T-helper 1 cell treated with Interleukin-12 subunit alpha and Interleukin-12 subunit beta and Interleukin-4 antibody, amounts not matched to agents 30 μg/mL and 1 μg/mL, for 36 hours (primary cell): ENCODE data around the gene SLC25A19.

Experiments used
- H3K27ac Mint-ChIP-seq: one replicate; pipeline ENCODE4 v1.8.0; 2021; ENCODE audit warnings: mild to moderate bottlenecking, mixed read lengths
- H3K27me3 Mint-ChIP-seq: one replicate; pipeline ENCODE4 v1.8.0; 2021; ENCODE audit warnings: low read depth, mixed read lengths
- H3K36me3 Mint-ChIP-seq: one replicate; pipeline ENCODE4 v1.8.0; 2021; ENCODE audit warnings: low read depth, mixed read lengths
- H3K4me1 Mint-ChIP-seq: one replicate; pipeline ENCODE4 v1.8.0; 2021; ENCODE audit warnings: low read depth, mixed read lengths
- H3K4me3 Mint-ChIP-seq: one replicate; pipeline ENCODE4 v1.8.0; 2021; ENCODE audit warnings: mild to moderate bottlenecking, moderate library complexity, mixed read lengths
- H3K9me3 Mint-ChIP-seq: one replicate; pipeline ENCODE4 v1.8.0; 2021; ENCODE audit warnings: mixed read lengths

Gene SLC25A19

DNA sequence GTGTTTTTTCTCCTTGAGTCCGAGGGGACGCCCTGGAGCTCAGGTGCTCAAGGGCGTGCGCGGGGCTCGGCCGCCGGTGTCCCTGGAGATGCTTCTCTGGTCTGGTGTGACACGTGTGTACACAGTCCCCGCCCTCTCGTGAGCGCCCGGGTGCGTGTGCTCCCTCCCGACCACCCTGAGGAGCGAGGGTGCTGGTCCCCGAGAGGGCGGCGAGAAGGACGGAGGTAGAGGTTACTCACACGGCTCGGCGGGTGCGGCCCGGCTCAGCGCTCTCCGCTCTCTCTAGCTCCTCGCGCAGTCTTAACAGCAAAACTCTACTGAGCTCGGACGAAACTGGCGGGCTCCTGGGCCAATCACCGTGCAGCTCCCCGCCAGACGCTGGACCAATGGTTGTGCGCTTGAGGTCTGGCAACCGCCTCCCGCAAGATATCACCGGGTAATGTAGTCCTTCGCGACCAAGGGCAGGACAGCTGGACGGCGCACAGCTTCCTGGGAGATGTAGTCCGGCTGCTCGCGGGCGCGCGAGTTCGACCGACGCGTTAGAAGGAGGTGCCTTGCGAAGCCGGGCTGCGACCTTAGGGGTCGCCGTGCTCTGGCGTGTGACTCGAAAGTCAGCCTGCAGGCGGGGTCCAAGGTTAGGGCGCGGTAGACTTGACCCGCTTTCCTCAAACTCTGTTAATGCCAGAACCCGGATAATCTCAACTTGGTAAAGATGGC is at the start of gene SLC25A19:
Gene SLC25A19, minus strand, starts transcription at position 319 of the 717 bp plus-strand sequence. CDS start 2,669 bp downstream, outside the sequence.
- Mint-ChIP-seq H3K27me3 (no peaks in the 10 kb centered on the region), H3K4me3 (peak within 1 kb of the TSS; percentile 97), H3K4me1 (peaks cover 21% of the 10 kb centered on the region), H3K36me3 (peaks cover 10% of the 10 kb centered on the region), H3K9me3 (no peaks in the 10 kb centered on the region), H3K27ac (peak within 1 kb of the TSS; percentile 100)

DNA sequence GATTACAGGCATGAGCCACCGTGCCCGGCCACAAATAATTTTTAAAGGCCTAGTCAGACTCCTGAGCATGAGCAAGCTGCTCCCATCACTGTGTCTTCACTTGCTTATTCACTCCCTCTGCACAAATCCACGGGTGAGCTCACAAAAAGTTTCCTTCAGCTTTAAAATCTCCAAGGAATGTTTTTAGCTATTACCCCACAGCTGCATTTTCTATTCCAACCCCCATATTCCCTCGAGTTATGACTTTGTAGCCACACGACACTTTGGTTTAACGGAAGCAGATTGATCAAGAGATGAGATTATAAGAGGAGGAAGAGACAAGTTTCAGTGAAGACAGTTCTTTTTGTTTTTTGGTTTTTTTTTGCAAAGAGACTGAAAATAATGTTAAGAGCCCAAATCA is 49.1 kb upstream of the SLC25A19 start:
- Mint-ChIP-seq H3K36me3 (peaks cover 6% of the 10 kb centered on the region), H3K4me3 (peak overlapping the region; percentile 65), H3K9me3 (peaks cover 3% of the 10 kb centered on the region), H3K27ac (peak overlapping the region; percentile 88), H3K27me3 (no peaks in the 10 kb centered on the region), H3K4me1 (peaks cover 53% of the 10 kb centered on the region)

DNA sequence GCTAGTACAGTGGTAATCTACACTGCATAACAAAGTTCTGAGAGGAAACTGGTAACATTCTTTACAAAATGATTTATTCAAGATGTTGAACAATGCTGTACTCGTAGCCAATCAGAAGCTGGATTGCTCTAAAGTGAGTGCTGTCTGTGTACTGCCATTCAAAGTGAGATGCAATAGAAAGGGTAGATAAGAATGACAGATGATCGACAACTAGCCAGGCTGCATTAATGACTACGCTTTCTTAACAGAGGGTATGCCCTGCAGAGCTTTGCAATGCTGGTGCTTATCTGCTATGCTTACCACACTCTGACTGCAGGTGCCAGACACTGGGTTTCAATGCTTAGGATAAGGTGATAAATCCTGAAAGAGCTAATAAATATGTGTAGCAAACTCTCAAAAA is 46.1 kb upstream of the SLC25A19 start:
- H3K27ac Mint-ChIP-seq, result no peak overlapping the region
- H3K4me1 Mint-ChIP-seq, result peaks cover 53% of the 10 kb centered on the region
- no peaks in the 10 kb centered on the region for H3K27me3 Mint-ChIP-seq
- peaks cover 3% of the 10 kb centered on the region for H3K9me3 Mint-ChIP-seq
- peaks cover 3% of the 10 kb centered on the region for H3K36me3 Mint-ChIP-seq
- no peak overlapping the region for H3K4me3 Mint-ChIP-seq

DNA sequence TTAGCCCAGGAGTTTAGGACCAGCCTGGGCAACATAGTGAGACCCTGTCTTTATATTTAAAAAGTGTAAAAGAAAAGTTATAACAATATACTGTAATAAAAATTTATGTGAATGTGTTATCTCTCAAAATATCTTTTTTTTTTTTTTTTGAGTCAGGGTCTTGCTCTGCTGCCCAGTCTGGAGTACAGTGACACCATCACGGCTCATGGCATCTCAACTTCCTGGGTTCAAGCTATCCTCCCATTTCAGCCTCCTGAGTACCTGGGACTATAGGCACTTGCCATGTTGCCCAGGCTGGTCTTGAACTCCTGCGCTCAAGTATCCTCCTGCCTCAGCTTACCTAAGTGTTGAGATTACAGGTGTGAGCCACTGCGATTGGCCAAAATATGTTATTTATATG is 45.5 kb upstream of the SLC25A19 start:
- Mint-ChIP-seq H3K36me3 (no peaks in the 10 kb centered on the region), H3K4me1 (peaks cover 50% of the 10 kb centered on the region), H3K27me3 (no peaks in the 10 kb centered on the region), H3K27ac (no peak overlapping the region), H3K9me3 (no peaks in the 10 kb centered on the region), H3K4me3 (no peak overlapping the region)

DNA sequence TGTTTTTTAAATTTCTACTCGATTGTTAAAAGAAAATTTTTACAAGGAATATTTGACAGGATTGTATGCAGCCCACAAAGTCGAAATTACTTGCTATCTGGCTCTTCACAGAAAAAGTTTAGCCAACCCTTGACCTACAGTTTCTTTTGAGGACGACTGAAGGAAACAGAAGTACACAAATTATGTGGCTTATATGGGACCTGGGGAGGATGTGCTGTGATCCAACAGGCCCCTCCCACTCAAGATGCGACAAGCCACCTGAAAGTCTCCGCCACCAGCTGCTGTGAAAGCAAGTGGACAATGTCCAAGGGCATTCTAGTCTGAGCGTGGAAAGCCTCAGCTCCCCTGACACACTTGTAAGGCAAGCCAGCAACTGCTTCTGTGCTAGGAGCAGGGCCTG is 42.4 kb upstream of the SLC25A19 start:
- Mint-ChIP-seq H3K4me3 (no peak overlapping the region), H3K9me3 (no peaks in the 10 kb centered on the region), H3K27ac (no peak overlapping the region), H3K4me1 (peaks cover 44% of the 10 kb centered on the region), H3K27me3 (no peaks in the 10 kb centered on the region), H3K36me3 (peaks cover 3% of the 10 kb centered on the region)

DNA sequence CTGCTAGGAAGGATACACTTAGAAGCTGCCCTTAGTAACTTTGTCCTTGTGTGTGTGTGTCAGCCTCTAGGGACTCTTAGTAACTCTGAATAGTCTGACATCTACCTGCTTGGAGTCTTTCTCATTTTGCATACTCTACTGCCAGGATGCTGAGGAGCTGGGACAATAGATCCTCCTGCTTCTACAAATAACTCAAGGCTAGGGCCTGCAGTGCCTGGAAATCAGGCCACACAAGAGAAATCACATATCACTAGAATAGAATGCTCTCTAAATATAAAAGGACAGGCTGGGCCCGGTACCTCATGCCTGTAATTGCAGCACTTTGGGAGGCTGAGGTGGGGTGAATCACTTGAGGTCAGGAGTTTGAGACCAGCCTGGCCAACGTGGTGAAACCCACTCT is 38.5 kb upstream of the SLC25A19 start:
- H3K9me3 Mint-ChIP-seq, result no peaks in the 10 kb centered on the region
- H3K36me3 Mint-ChIP-seq, result peaks cover 17% of the 10 kb centered on the region
- H3K4me3 Mint-ChIP-seq, result no peak overlapping the region
- peak overlapping the region; percentile 19 for H3K27ac Mint-ChIP-seq
- peaks cover 41% of the 10 kb centered on the region for H3K4me1 Mint-ChIP-seq
- no peaks in the 10 kb centered on the region for H3K27me3 Mint-ChIP-seq

DNA sequence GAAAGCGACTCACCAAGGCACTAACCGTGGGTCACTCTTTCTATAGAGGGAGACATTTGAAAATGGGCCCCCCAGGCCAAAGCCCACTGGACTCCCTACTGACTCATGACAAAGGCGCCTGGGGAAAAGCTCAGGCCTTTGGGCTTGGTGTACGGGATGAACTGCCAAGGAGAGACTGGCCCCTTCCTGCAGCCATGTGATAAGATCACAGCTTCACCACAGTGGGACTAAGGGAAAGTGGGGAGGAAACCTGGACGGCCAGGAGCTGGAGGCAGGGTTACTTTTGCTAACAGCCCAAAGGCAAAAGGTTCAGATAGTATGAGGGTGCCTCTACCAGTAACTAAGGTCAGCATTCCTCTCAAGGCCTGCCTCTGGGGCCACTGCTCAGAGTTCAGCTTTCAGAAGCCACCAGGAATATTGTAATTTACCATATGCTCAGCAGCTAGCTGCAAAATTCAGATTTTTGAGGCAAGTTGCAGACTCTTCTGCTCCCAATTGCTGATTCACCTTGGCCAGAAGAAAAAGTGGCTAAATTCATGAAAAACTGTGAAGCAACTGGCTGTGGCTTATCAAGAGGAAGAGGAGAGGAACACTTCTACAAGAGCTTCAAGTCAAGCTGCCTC is 37.1 kb upstream of the SLC25A19 start:
- H3K27me3 Mint-ChIP-seq, result no peaks in the 10 kb centered on the region
- no peaks in the 10 kb centered on the region for H3K9me3 Mint-ChIP-seq
- peaks cover 21% of the 10 kb centered on the region for H3K36me3 Mint-ChIP-seq
- no peak overlapping the region for H3K4me3 Mint-ChIP-seq
- peaks cover 31% of the 10 kb centered on the region for H3K4me1 Mint-ChIP-seq
- peak overlapping the region; percentile 59 for H3K27ac Mint-ChIP-seq

DNA sequence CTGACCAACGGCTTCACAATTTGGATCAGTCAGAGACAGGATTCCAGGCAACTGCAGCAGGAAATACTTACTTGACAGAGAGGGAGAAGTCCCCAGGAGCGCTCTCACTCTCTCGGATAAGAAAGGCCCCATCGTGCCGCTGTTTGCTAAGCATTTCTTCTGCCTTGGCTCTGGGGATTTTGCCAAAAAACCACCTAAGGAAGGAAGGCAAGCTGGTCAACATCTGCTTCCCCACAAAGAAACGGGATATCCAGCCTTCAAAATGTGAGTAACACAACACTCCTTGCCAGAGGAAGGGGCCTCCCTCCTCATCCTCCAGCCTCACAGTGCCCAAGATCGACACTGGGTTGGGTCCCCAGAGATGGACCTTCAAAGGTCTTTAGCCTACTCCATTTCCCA is 36.6 kb upstream of the SLC25A19 start:
- H3K36me3 Mint-ChIP-seq, result peaks cover 25% of the 10 kb centered on the region

DNA sequence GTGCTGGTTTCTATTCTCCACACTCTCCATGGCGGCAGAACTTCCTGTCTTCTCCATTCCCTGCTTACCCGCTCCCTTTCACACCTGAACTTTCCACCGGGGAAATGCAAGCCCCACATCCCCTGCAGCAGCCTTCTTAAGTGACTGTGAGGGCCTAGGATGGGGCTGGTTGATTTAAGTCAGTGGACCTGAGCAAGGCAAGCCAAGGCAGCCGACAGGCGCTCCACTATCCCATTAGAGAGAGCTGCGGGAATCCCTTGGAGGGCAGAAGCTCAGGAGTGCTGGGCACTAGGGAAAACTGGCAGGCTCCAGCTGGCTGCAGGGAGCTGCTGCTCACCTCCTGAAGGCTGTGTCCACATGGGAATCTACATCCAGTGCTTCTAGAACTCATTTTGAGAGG is 36.1 kb upstream of the SLC25A19 start:
- Mint-ChIP-seq H3K9me3 (no peaks in the 10 kb centered on the region), H3K4me1 (peaks cover 27% of the 10 kb centered on the region), H3K27me3 (no peaks in the 10 kb centered on the region), H3K27ac (peak overlapping the region; percentile 64), H3K4me3 (no peak overlapping the region), H3K36me3 (peaks cover 30% of the 10 kb centered on the region)

More for the DNA sequence above, 36.6 kb upstream of the SLC25A19 start:
- H3K9me3 Mint-ChIP-seq, result no peaks in the 10 kb centered on the region
- H3K4me1 Mint-ChIP-seq, result peaks cover 27% of the 10 kb centered on the region
- H3K4me3 Mint-ChIP-seq, result no peak overlapping the region
- peak overlapping the region; percentile 59 for H3K27ac Mint-ChIP-seq
- no peaks in the 10 kb centered on the region for H3K27me3 Mint-ChIP-seq

DNA sequence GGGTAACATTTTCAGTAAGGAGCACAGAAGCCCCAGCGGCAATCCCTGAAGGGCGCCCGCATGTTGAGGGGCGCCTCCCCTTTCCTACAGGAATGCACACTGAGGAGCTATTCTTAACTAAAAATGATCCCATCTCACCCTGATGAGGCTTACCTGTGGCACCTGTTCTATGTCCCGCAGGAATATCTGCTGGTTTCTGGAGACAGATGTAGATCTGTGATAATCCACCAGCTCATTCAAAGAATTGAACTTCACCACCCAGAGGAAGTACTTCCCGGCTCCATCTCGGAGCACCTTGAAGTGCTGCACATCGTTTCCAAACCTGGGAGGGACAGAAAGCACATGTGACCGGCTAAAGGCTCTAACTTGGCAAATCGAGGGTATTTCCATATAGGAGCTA is 32.3 kb upstream of the SLC25A19 start:
- no peak overlapping the region for H3K4me3 Mint-ChIP-seq

DNA sequence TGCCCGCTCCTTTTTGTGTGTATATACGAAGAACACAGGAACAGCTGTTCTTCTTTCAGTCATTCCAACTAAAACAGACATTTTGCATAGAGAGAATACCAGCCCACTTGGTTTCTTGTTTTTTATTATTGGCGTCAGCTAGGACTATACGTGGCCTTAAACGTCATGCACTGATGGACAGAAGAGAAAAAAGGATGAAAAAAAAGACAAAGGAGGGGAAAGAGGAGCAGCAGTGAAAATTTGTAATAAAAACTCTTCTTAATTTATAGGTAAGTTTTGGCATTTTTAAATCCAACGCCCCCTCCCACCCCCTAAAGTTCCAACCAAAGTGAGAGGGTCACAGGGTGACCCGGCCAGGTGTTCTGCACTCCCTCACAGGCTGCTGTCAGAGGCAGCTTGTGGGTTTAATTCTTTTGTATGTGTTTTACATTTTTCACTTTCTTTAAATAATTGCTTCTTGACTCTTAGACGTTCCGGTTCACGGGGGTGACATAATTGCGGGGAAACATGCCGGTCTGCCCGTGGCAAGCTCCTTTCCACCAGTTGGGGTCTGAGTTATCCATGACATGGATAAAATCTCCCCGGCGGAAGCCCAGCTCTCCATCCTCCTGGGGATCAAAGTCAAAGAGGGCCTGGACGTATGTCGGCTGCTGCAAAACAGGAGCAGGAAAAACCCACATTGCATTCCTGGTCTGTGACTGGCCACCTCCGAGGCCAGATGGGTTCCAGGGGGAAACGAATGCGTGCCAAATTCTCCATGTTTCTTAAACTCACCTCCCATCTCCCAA is 30.9 kb upstream of the SLC25A19 start:
- Mint-ChIP-seq H3K4me3 (no peak overlapping the region), H3K36me3 (peaks cover 31% of the 10 kb centered on the region), H3K27ac (no peak overlapping the region), H3K9me3 (no peaks in the 10 kb centered on the region), H3K4me1 (peaks cover 13% of the 10 kb centered on the region), H3K27me3 (no peaks in the 10 kb centered on the region)

More for the DNA sequence above, 32.3 kb upstream of the SLC25A19 start:
- H3K27me3 Mint-ChIP-seq, result no peaks in the 10 kb centered on the region
- H3K4me1 Mint-ChIP-seq, result peaks cover 24% of the 10 kb centered on the region
- H3K9me3 Mint-ChIP-seq, result no peaks in the 10 kb centered on the region
- peaks cover 36% of the 10 kb centered on the region for H3K36me3 Mint-ChIP-seq
- peak overlapping the region; percentile 55 for H3K27ac Mint-ChIP-seq

DNA sequence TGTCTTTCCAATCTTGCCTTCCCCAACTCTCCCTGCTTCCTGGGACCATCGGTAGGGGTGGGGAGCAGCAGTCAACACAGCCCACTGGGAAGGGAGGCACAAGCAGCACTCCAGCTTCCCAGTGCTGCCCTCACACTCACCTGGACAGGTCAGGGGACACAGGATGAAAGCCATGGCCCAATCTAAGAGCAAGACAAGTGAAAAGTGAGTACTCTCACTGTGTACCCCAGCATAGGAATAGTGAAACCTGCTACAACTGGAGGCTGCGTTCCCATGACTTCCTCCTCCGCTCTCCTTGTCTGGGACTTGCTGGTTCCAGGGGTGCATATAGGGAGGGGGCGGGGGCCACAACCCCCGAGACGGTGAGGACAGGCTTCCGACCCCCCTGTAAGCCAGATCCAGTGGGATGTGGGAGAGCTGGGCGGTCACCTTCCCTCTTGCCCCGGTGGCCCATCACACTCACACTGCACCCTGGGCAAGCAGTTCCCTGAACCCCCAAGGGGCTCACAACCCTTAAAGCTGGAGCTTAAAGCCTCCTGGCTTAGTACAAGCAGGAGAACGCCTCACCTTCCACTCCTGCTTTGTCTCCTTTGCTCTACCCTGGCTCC is 29.5 kb upstream of the SLC25A19 start:
- H3K4me1 Mint-ChIP-seq, result peaks cover 15% of the 10 kb centered on the region

DNA sequence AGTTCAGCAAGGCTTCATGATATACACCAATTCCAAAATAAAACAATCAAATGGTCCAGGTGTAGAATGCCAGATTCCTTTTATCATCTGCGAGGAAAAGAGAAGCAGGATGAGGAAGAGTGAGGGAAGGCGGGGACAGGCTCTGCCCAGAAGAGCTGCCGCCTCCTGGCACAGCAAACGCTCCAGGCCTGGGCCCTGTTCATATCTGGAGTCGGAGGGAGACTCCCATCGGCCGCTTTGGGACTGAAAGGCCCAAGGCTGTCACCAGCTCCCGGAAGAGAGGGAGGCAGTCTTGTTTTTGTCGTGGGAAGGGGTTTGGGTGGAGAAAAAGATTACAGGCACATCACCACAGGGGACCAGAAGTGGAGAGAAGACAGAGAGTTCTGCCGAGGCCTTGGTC is 29.0 kb upstream of the SLC25A19 start:
- Mint-ChIP-seq H3K4me3 (no peak overlapping the region), H3K9me3 (no peaks in the 10 kb centered on the region), H3K27me3 (no peaks in the 10 kb centered on the region), H3K4me1 (peaks cover 13% of the 10 kb centered on the region), H3K27ac (no peak overlapping the region), H3K36me3 (peaks cover 28% of the 10 kb centered on the region)

More for the DNA sequence above, 29.5 kb upstream of the SLC25A19 start:
- no peaks in the 10 kb centered on the region for H3K27me3 Mint-ChIP-seq
- no peak overlapping the region for H3K27ac Mint-ChIP-seq
- H3K4me3 Mint-ChIP-seq, result no peak overlapping the region
- peaks cover 30% of the 10 kb centered on the region for H3K36me3 Mint-ChIP-seq
- no peaks in the 10 kb centered on the region for H3K9me3 Mint-ChIP-seq

DNA sequence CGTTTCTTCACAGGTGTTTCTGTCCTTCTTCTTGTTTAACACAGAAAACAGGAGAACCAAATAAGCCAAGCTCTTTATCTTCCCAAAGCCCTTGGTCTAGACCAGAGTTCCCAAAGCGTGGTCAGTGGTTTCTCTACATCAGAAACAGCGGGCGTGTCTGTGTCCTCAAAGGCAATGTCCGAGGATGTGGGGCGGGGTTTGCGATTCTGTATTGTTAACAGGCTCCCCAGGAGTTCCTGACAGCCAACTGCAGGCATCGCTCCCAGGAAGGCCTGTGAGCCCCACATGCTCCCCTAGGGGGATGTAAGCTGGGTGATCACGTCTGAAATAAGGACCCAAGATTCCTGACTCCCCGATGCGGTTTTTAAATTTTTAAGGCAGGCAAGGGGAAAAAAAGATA is 28.4 kb upstream of the SLC25A19 start:
- Mint-ChIP-seq H3K4me1 (peaks cover 11% of the 10 kb centered on the region), H3K36me3 (peaks cover 25% of the 10 kb centered on the region), H3K4me3 (no peak overlapping the region), H3K27me3 (no peaks in the 10 kb centered on the region), H3K9me3 (no peaks in the 10 kb centered on the region), H3K27ac (peak overlapping the region; percentile 15)
